ENCODE measurements around the gene ACSF2. TPM values are rescaled to one million over a fixed set of nuclear protein-coding genes. Genes with fewer than 3 reads are reported as not detected.
A peak's percentile ranks its signal among the peaks of the same experiment; 100 is the strongest.

Gene ACSF2
- total and polyA plus RNA-seq, 2 of the 13 experiments (the other 11 are each of a cell fraction or from before 2014, with no cell fraction given): 87.3 to 109 TPM

GRCh38 chr17:50482516-50482915, 56.5 kb downstream of the ACSF2 start (continued):
- no peak for TF ChIP-seq MTF2 (CRISPR knock-in tag; IDR thresholded peaks at IDR 0.05; ENCODE audit: borderline replicate concordance)
- peak; percentile 82; the same call in 1 of the 2 replicates for TF ChIP-seq ZNF580 (CRISPR knock-in tag; IDR thresholded peaks at IDR 0.05; ENCODE audit: borderline replicate concordance, low read depth)
- TF ChIP-seq STAG1 (CRISPR knock-in tag; IDR thresholded peaks at IDR 0.05): peak; percentile 98
- TF ChIP-seq FOSL2 (CRISPR knock-in tag; IDR thresholded peaks at IDR 0.05): peak; percentile 88
- no peak for TF ChIP-seq ZNF747 (CRISPR knock-in tag; IDR thresholded peaks at IDR 0.05; ENCODE audit: borderline replicate concordance)
- TF ChIP-seq ZFP36 (IDR thresholded peaks at IDR 0.05; ENCODE audit: borderline replicate concordance, low read depth, low read length, partially characterized antibody): no peak
- TF ChIP-seq MAZ (IDR thresholded peaks at IDR 0.05; ENCODE audit: borderline replicate concordance, low read depth, low read length): peak; percentile 34; the same call in 1 of the 2 replicates
- no peak for TF ChIP-seq MAZ (CRISPR knock-in tag; IDR thresholded peaks at IDR 0.05; ENCODE audit: low read depth)
- peak; percentile 49; the same call in 1 of the 2 replicates for TF ChIP-seq SRF (IDR thresholded peaks at IDR 0.05; ENCODE audit: low read depth, low read length)
- TF ChIP-seq ZNF780A (CRISPR knock-in tag; IDR thresholded peaks at IDR 0.05): no peak
- TF ChIP-seq GLMP (CRISPR knock-in tag; IDR thresholded peaks at IDR 0.05; ENCODE audit: borderline replicate concordance): no peak
- no peak for TF ChIP-seq ZBTB8A (CRISPR knock-in tag; IDR thresholded peaks at IDR 0.05; ENCODE audit: borderline replicate concordance, low read depth)
- peak; percentile 38; the same call in 1 of the 2 replicates for TF ChIP-seq ZNF317 (CRISPR knock-in tag; IDR thresholded peaks at IDR 0.05)
- TF ChIP-seq TSC22D2 (CRISPR knock-in tag; IDR thresholded peaks at IDR 0.05; ENCODE audit: borderline replicate concordance): no peak; the same call in 1 of the 2 replicates
- TF ChIP-seq NCOA2 (CRISPR knock-in tag; IDR thresholded peaks at IDR 0.05): 0 out of 2 replicates have a peak, but pooled peaks have one; percentile 48
- no peak for TF ChIP-seq ZEB1 (IDR thresholded peaks at IDR 0.05; ENCODE audit: insufficient replicate concordance, low read depth)
- TF ChIP-seq MLX (CRISPR knock-in tag; IDR thresholded peaks at IDR 0.05): peak; percentile 49; the same call in 1 of the 2 replicates
- TF ChIP-seq PREB (CRISPR knock-in tag; IDR thresholded peaks at IDR 0.05): no peak
- TF ChIP-seq TRIM22 (IDR thresholded peaks at IDR 0.05): no peak
- no peak for TF ChIP-seq GPBP1L1 (CRISPR knock-in tag; IDR thresholded peaks at IDR 0.05)
- no peak for TF ChIP-seq ZXDC (CRISPR knock-in tag; IDR thresholded peaks at IDR 0.05)
- TF ChIP-seq PRPF4 (IDR thresholded peaks at IDR 0.05; ENCODE audit: low read depth, low read length, poor library complexity, severe bottlenecking): no peak

All from HepG2 (cell line).